NCI-H146 (cell line): Measurements from ENCODE around the gene LIPH.
"Not testable (repeated sequence)": the region's sequence is repeated elsewhere in the genome, so short reads cannot be mapped to it uniquely, and the experiment has no call there.

Source experiments
- DNase-seq: peaks from one replicate; lab custom pipeline; 2025; lab: John Stamatoyannopoulos, UW

LIPH gene

DNA sequence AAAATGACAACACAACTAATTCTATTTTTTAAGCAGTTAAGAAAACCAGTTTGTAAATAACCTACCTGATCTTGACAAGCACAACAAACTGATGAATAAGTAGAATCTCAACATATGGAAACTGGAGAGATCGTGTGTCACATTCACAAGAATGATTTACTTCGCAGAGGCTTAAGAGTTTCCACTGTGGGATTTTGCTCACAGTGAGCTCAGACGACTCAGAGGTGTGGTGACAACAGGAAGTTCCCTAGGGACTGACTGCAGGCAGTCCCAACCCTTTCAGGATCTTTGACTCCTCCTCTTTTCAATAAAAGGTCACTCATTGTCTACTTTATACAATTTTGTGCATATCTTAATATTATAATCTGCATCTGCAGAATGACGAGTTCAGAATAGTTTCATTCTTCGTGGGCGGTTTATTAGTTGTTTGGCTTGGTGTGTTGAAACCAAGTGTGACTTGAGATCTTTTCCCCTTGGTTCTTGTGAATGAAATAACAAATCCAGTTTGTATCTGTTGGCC lies at the start of gene LIPH:
TSS of gene LIPH (minus strand) at position 231 of the 520 bp plus-strand sequence. CDS start at position 114, 117 bp downstream.
- DNase-seq, result peak; percentile 45

DNA sequence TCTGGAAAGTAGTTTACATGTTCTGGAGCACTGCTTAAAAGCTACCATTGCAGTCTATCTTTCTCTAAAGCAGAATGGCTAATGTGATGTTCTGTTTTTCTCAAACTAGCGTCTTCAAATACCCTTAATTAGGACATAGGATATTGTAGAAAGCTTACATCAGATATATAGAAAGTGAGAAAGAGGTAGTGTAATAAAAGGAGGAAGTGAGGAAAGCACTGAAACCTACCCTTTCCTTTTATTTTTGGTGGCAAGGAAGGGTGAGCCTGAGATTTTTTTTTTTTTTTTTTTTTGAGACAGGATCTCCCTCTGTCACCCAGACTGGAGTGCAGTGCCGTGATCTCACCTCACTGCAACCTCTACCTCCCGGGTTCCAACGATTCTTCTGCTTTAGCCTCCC lies 43.1 kb upstream of the LIPH start:
- no peak for DNase-seq

DNA sequence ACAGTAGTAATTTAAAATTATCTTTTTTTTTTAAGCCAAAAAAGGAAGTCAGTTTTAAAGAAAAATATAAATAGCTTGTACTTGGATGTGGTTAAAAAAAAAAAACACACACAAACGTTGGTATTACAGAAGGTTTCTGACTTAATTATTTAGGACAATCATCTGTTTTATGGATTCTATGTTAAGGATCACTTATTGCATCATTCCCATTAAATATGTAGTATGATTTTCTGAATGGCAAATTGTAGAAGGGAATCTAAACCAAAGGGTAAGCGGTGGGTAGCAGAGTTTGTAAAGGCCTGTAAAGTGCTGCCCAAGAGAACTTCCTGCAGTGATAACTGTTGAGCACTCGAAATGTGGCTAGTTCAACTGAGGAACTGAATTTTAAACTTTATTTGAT lies 41.7 kb upstream of the LIPH start:
- DNase-seq, result no peak

DNA sequence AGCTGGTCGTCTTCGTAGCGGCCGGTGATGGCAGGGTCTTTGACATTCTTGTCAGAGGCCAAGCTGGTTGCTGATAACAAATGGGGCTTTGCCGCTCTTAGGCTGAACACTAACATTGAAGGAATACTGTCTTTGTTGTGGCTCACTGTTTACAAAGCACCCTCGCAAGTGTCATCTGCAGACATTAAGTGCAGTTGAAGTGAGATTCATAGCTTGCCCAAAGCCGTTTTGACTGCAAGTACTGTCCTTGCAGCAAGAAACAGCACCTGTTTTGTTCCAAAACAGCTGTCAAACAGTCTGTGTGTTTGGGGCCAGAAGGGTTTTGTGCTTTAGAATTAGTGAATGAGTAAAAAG lies 34.3 kb upstream of the LIPH start:
- DNase-seq, result no peak

DNA sequence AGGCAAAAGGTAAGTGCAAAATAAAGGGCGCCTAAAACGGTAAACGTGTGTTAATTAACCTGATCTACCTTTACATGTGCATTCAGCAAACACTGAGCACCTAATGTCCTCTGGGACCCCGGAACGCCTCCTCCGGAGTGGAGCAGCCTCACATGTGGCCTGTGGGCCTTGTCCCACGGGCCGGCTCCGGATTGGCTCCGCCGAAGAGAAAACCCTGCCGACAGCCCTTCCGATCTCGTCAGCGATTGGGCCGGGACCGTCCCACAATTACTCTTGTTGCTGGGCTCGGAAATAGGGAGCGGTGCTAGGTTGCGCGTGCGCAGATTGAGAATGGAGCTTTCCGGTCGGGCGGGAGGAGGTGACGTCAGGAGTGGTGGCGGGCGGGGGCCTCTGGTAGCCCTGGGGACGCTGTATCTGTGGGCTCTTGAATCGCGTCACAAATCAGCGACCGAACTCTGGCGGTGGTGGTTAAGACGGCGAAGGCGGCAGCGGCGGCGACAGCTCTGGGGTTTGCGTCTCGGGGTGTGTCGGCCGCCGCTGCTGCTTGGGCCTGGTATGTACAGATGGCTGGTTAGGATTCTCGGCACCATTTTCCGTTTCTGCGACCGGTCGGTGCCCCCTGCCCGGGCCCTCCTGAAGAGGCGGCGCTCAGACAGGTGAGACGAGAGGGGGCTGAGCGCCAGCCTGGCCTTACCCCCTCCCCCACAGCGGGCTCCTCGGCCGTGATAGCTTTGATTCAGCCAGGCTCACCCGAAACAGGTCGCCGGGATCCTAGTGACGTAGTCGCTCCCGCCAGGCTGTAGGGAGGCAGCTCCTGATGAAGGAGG lies 33.7 kb upstream of the LIPH start, which contains the start of gene SENP2:
TSS of gene SENP2 (plus strand) at position 437 of the 827 bp plus-strand sequence. CDS start at position 556, 119 bp downstream.
- DNase-seq, result peak; percentile 100

DNA sequence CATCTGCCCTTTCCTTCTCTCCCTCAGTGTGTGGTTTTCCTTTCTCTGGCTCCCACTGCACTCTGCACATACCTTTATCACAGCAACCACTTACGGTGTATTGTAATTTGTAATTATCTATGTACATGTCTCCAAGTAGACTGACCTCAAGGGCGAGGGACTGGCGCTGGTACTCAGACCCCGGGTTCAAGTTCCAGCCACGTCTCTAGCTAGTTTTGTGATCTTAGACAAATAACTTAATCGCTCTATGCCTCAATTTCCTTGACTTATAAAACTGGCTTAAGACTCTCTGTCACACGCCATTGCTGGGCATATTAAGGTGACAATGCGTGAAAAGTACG lies 33.1 kb upstream of the LIPH start:
- DNase-seq, result peak; percentile 52

DNA sequence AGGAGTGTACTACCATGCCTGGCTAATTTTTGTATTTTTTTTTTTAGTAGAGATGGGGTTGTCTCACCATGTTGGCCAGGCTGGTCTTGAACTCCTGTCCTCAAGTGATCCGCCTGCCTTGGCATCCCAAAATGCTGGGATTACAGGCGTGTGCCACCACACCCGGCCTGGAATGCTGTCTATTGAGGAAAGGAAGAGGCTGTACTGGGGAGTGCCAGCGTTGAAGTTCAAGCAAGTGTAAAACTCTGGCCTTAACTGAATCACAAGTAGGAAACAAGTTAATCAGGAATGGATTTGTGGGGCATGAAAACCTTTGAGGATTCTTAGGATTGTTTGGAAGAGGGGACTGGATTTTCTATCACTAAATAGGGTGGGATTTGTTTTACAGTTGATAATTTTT lies 32.3 kb upstream of the LIPH start:
- DNase-seq, result no peak

DNA sequence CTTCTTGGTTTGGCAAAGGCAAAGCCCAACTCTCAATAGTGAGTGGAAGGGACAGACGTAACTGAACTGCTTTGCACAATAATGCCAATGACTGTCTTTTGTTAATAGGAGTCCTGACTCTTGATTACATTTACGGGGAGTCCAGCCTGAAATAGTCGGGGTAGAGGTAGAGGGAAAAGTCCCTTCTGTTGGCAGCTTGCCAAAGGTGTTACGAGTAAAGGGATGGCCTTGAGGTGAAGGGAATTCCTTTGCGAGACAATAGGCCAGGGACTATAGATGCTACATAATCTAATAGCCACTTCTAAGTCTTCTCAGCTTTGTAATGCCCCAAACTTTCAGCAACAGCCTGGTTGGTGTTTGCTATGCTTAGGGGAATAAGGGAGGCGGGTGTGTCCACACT lies 31.5 kb upstream of the LIPH start:
- no peak for DNase-seq

DNA sequence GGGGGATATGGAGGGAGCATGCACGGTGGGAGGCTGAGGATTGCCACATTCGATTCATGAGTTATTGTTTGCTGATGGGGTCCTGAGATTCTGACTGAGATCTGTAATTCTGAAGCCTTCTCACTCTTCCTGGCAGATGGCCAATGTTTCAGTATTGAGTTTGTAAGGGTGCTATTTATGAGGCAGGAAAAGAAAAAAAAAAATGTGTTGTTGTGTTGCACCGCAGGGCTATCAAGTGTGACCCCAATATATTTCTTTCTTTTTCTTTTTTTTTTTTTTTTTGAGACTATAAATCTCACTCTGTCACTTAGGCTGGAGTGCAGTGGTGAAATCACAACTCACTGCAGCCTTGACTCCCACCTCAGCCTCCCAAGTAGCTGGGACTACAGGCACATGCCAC lies 30.5 kb upstream of the LIPH start:
- DNase-seq, result no peak

DNA sequence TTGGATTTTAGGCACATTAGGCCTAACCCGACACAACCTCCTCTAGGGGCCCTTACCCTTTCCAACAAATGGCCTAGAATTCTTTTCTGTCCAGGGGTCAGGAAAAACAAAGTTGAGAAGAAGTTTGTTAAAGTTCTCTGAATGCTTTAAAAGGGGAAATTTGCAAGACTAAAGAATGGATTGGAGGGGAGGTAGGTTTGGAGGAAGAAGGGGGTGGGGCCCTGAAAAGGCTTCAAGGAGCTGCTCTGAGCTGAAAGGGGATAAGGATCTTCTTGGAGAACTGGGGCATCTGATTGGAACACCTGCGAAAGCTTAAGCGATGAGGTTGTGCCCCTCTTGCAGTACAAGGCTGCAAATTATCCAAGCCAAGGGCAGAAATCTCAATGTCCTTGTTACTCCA lies 29.8 kb upstream of the LIPH start:
- no peak for DNase-seq

DNA sequence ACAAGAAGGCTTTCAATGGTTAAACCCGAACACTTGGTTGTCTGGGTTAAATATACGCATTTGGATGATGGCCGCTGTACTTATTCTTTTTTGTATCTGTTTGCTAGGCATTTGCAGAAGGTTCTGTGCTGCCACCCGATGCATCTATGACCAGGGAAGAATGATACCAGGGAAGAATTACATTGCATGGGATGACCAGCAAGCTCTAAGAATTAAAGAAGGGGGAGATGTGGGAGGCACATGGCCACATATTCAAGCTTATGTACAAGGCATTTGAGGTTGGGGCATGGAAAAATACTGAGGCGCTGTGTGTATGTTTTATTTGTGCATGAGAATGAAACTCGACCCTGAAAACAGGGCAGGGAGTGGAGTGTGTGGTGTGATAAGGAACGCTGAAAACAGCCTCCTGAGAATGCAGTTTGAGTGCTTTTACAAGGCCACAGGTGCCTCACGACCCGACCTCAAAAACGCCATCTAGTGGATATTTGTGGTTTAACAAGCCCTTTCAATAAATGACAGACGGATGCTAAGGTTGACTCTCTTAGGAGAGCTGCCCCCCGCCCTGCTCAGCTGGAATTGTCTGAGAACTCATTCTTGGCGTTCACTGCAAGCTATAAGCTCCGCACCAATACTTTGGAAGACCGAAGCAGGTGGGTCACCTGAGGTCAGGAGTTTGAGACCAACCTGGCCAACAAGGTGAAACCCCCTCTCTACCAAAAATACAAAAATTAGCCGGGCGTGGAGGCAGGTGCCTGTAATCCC lies 22.9 kb upstream of the LIPH start:
- peak; percentile 78 for DNase-seq

DNA sequence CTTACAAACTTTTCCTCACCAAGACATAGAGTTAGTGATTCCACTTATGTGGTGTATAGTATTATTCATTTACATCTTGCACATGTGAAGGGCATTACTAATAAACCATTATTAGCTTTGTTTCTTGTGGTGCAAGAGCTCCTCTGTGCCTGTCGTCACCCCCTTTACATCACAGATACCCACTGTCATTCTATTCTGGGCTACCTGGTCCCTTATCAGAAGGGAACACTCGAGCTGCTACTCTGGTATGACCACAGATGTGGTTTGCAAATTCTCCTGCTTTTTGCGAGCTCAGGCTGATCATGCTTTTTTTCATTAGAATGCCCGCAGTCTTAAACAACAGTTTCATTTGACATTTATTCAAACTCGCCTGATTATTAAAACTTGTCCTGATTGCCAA lies 19.8 kb upstream of the LIPH start:
- no peak for DNase-seq

DNA sequence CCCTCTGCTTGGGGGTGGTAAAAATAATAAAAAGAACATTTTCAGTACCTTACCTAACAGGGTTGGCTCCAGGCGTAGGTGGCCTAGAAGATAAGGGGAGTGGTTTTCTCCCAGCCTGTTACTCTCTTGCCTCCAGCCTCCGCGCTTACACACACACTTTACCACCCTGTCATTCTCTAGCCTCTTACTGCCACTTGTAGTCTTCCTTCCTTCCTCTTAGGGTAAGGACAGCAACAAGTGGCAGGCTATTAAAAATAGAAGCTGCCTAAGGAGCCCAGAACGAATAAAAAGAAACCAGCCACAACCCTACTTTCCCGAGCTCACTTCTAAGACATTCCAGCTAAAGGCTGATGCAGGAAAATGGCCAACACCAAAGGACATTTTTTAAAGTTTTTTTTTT lies 9.6 kb upstream of the LIPH start:
- no peak for DNase-seq

DNA sequence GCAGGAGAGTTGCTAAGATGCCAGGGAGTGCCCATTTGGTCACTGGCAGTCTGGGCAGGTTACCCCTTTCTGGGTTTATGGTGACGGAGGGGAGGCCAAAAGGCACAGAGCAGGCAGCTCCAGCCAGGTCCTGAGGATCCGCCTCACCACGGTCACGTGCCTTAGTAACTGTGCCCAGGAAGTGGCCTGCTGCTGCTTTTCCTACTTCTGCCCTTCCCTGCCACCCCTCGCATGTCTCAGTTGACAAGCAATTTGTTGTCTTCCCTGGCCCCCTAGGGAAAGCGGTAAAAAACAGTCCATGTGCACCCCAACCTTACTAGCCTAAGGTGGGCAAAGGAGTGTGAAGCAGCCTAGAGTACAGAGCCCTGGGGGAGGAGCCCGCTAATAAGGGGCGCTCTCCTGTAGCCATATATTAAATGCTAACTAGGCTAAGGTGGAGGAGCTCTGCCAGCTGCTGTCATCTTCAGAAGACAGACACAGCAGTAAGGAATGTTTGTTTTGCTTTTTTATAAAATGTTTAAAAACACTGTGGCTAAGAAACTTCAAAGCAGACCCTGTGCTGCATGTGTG lies 9.1 kb upstream of the LIPH start:
- no peak for DNase-seq

DNA sequence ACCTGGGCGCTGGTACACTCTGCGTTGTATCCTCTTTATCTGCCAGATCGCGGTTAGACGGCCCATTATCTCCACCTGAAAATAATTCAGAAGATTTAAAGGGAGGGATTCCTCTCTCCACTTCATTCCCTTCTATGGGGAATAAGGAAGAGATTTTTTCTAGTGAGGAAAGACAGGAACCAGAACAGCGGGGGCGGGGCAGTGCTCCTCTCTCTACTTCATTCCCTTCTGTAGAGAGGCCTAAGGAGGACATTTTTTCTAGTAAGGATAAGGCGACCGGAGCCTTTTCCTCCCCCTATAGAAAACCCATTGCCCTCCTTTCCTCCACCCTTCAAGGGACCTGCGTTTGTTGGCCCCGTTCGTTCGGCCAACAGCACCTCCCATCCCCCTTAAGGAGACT lies 8.3 kb upstream of the LIPH start:
- no peak for DNase-seq

DNA sequence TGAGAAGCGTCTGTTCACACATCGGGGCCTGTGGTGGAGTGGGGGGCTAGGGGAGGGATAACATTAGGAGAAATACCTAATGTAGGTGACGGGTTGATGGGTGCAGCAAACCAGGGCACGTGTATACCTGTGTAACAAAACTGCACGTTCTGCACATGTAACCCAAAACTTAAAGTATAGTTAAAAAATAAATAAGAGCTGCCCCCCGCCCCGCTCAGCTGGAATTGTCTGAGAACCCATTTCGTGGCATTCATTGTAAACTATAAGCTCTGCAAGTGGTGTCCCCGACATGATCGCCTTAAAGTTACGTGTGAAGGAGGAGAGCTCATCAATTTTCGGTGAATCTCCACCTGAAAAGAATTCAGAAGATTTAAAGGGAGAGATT lies 7.3 kb upstream of the LIPH start:
- DNase-seq, result no peak

DNA sequence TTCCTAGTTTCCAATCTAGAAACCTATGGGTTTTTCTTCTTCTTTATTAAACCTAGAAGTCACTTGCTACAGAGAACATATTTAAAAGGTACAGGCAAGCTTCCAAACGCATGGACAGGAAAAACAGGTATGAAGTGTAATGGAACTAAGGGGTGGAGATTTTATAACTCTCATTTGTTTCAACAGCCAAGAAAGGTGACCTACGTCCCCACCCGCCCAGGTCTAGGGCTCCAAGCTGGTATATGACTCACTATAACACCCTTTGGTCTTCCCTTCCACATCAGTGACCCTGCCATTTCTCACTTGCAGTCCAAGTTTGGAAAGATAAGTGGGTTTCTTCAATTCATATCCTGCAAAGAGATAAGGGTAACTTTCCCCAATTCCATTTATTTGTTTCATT lies 6.0 kb upstream of the LIPH start:
- DNase-seq, result no peak

DNA sequence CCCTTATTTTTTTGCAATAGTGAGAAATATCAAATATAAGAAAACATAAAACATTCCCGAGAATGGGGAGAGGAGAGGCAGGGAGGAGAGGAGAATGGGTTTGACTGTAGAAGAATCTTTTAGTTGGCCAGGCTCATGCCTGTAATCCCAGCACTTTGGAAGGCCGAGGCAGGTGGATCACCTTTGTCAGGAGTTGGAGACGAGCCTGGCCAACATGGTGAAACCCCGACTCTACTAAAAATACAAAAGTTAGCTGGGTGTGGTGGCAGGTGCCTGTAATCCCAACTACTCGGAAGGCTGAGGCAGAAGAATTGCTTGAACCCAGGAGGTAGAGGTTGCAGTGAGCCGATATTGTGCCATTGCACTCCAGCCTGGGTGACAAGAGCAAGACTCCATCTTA lies 4.3 kb upstream of the LIPH start:
- not testable (repeated sequence) for DNase-seq

DNA sequence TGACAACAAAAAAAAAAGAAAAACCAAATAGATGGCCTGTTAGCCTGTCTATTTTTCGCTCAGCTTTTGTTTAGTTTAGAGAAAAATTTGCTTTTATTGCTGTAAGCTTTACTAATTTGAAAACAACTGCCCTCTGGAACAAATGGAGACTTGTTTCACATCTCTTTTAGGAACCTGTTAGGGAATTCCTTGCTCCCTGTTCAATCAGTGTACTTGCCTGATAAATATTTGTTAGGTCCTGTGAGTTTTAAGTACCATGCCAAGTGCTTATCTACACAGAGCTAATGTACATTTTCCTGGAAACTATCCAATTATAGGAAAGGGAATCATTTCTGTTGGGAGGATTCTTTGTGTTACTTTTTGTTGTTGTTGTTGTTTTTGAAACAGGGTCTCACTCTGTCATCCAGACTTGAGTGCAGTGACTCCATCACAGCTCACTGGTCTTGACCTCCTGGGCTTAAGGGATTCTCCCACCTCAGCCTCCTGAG lies 3.5 kb upstream of the LIPH start:
- DNase-seq, result no peak

DNA sequence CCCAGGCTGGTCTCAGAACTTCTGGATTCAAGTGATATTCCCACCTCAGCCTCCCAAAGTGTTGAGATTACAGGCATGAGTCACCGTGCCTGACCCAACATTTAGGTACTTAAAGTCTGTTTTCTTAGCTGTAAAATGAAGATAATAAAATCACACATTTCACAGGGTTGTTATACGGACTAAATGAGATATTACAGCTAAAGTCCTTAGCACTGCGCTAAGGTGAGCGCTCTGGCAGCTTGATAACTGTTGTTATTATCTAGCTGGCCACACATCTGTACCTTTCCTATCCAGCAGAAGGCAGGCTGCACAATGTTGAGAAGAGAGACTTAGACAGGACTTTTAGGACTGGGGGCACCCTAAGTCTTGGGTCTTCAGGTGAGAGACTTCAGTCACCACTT lies 2.7 kb upstream of the LIPH start:
- no peak for DNase-seq

DNA sequence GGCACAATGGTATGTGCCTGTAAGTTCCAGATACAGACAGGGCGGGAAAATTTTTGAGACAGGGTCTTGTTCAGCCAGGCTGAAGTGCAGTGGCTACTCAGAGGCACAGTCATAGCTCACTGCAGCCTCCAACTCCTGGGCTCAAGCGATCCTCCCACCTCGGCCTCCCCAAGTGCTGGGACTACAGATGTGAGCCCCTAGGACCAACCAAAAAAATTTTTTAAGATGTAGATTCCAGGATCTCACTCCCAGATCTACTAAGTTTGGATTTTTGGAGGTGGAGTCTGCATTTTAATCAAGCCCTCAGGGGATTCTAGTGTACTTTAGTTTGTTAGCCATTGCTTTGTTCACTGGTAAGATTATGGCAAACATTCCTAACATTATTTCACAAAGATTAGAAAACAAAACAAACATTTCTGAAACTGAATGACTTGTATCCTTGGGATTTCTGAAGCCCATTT lies 2.7 kb downstream of the LIPH start:
- DNase-seq, result no peak

DNA sequence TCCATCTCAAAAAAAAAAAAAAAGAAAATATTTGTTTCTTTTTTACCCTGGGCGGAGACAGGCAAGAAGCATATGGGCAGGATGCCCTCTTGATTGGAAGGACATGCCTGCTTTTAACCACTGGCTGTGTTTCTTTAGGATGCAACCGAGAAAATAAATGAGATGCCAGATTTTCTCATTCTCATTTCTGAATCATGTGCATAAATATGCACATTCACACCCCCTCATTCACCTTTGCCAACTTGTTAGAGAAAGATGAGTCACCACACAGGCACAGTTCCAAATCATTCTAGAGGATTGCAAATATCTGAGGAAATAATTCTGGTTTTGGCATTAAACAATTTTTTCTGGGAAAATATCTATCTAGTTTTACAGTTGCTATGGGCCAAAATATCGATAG lies 3.3 kb downstream of the LIPH start:
- DNase-seq, result no peak

DNA sequence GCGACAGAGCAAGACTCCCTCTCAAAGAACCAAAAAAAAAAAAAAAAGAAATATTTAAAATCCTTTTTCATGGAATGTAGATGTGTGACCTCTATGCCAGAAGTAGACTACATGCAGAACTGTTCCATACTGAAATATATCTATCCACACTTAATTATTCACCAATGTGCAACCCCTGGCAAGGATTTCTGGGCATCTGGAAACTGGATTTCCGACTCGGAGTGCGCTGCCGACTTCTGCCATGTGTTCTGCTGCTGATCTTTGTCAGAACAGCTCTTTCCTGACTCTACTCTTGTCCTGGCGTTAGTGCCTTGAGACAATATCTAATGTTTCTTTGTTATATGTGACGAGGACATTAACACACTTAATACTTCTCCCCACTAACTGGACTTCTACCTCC lies 11.7 kb downstream of the LIPH start:
- DNase-seq, result no peak
